Colonic mucosa (tissue), 4 donors: ENCODE results near the gene MMP24OS. TPM values are rescaled to one million over a fixed set of nuclear protein-coding genes. Genes with fewer than 3 reads are reported as not detected.

Experiments used
- DNase-seq: peaks from one replicate; pipeline ENCODE4 v3.0.0-alpha.2; 2020
- H3K27ac ChIP-seq: fragments of 200-600 bp; one replicate; pipeline ENCODE4 v1.8.0; 2021
- H3K27me3 ChIP-seq: fragments of 200-600 bp; one replicate; pipeline ENCODE4 v1.8.0; 2021
- H3K36me3 ChIP-seq: fragments of 200-600 bp; one replicate; pipeline ENCODE4 v1.8.0; 2021
- H3K4me1 ChIP-seq: fragments of 200-600 bp; one replicate; pipeline ENCODE4 v1.8.0; 2021; ENCODE audit warnings: mild to moderate bottlenecking
- H3K4me3 ChIP-seq: fragments of 200-600 bp; one replicate; pipeline ENCODE4 v1.8.0; 2021
- H3K9ac ChIP-seq, 2 donors: one replicate each; pipeline ENCODE4 v1.7.0; 2013; ENCODE audit warnings: control low read depth in 2 of 2, low read depth in 2 of 2, low read length in 2 of 2
- H3K9me3 ChIP-seq: fragments of 200-600 bp; one replicate; pipeline ENCODE4 v1.8.0; 2021
- intact Hi-C: fragments of 100-400 bp; cut with DNase I; formaldehyde crosslinking; loops from one replicate; pipeline ENCODE4 v1.14.1; 2022
- total RNA-seq, 2 donors: library from RNA; stranded (reverse); fragmentation: NEBNext Ultra II Directional in 1 of 2; extraction: Animal tissue kit (Norgen Biotek cat#: 25700) in 1 of 2; gene quantifications; one replicate each; pipeline ENCODE4 v1.2.1, GENCODE V29; 2021
- TF ChIP-seq, protein P1 (sequence below): fragments of 200-600 bp; IDR thresholded peaks from one replicate; pipeline ENCODE4 v1.8.0; 2022; ENCODE audit warnings: antibody characterized with exemption, mild to moderate bottlenecking
- donor health status: healthy.
- donor health status: DM: no; HTN: no; CAD: no.
- donor health status: DM: no; HTN: no; CAD: no.

Gene MMP24OS
- total RNA-seq, 2 donors from 2014 or later: 83.9 to 123 TPM

- Histone ChIP-seq H3K9ac (no peak overlapping the region), H3K4me3 (no peak overlapping the region), H3K36me3 (no peaks in the 10 kb centered on the region), H3K4me1 (peaks cover 4% of the 10 kb centered on the region), H3K27ac (no peak overlapping the region), H3K27me3 (no peaks in the 10 kb centered on the region), H3K9me3 (no peaks in the 10 kb centered on the region)
- DNase-seq: no peak
- intact Hi-C loops: no loop called here
- TF ChIP-seq, protein P1, sequence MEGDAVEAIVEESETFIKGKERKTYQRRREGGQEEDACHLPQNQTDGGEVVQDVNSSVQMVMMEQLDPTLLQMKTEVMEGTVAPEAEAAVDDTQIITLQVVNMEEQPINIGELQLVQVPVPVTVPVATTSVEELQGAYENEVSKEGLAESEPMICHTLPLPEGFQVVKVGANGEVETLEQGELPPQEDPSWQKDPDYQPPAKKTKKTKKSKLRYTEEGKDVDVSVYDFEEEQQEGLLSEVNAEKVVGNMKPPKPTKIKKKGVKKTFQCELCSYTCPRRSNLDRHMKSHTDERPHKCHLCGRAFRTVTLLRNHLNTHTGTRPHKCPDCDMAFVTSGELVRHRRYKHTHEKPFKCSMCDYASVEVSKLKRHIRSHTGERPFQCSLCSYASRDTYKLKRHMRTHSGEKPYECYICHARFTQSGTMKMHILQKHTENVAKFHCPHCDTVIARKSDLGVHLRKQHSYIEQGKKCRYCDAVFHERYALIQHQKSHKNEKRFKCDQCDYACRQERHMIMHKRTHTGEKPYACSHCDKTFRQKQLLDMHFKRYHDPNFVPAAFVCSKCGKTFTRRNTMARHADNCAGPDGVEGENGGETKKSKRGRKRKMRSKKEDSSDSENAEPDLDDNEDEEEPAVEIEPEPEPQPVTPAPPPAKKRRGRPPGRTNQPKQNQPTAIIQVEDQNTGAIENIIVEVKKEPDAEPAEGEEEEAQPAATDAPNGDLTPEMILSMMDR: no peak
Observed at GRCh38 chr20:35320396-35321126, 42.6 kb upstream of the MMP24OS start.

- no peaks in the 10 kb centered on the region for H3K9me3 ChIP-seq
- no peak overlapping the region for H3K9ac ChIP-seq
- no peaks in the 10 kb centered on the region for H3K27me3 ChIP-seq
- no peak overlapping the region for H3K4me3 ChIP-seq
- intact Hi-C loops: no loop called here
- H3K36me3 ChIP-seq: no peaks in the 10 kb centered on the region
- peak overlapping the region; percentile 81 for H3K27ac ChIP-seq
- DNase-seq: no peak
- TF ChIP-seq, protein P1: no peak
- peaks cover 4% of the 10 kb centered on the region for H3K4me1 ChIP-seq
Observed at GRCh38 chr20:35319871-35320197, 41.9 kb upstream of the MMP24OS start.

GRCh38 chr20:35319192-35319870 lies 41.4 kb upstream of the MMP24OS start:
- H3K27me3 ChIP-seq: no peaks in the 10 kb centered on the region
- TF ChIP-seq, protein P1: no peak
- no peak overlapping the region for H3K4me3 ChIP-seq
- H3K27ac ChIP-seq: peak overlapping the region; percentile 81
- intact Hi-C loops: no loop called here
- H3K4me1 ChIP-seq: peaks cover 4% of the 10 kb centered on the region
- H3K36me3 ChIP-seq: no peaks in the 10 kb centered on the region
- no peaks in the 10 kb centered on the region for H3K9me3 ChIP-seq
- DNase-seq: no peak
- H3K9ac ChIP-seq: no peak overlapping the region

DNA sequence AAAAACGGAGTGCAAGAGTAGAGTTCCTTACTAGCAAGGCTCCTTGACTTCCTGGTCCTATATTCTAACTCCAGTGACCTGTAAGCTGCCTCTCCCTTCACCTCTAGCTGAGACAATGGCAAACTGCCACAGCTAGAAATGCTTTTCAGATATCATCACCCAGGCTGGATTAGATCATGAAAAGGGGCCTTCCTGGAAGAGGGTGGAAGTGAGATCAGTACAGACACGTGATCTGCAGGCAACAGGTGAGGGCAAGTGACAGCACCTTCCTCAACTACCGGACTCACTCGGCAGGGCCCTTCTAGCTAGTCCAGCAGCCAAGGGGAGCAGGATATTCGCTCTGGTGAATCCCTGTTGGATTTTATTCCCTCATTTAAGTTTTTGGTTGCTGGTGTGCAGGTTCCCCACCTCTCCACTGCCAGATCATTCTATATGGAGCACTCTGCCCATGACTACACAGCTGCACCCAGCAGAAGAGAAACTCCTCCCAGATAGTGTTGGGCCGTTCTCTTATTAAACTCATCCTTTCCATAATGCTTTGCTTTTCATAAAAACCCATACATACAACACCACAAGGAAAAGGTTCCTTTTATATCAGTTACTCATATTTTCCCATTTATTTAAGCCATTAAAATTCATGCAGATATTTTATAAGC lies 40.7 kb upstream of the MMP24OS start:
- peaks cover 4% of the 10 kb centered on the region for H3K4me1 ChIP-seq
- H3K9me3 ChIP-seq: no peaks in the 10 kb centered on the region
- no peaks in the 10 kb centered on the region for H3K27me3 ChIP-seq
- H3K36me3 ChIP-seq: no peaks in the 10 kb centered on the region
- intact Hi-C loops: no loop called here
- DNase-seq: peak; percentile 86
- no peak overlapping the region for H3K4me3 ChIP-seq
- peak overlapping the region in 1 of 2 donors; percentile 42 for H3K9ac ChIP-seq
- H3K27ac ChIP-seq: peak overlapping the region; percentile 81
- TF ChIP-seq, protein P1: no peak

GRCh38 chr20:35317416-35318210 lies 39.7 kb upstream of the MMP24OS start:
- Histone ChIP-seq H3K9ac (peak overlapping the region in 1 of 2 donors; percentile 42), H3K36me3 (no peaks in the 10 kb centered on the region), H3K27ac (peak overlapping the region; percentile 81), H3K4me1 (peaks cover 4% of the 10 kb centered on the region), H3K9me3 (no peaks in the 10 kb centered on the region), H3K4me3 (no peak overlapping the region), H3K27me3 (no peaks in the 10 kb centered on the region)
- TF ChIP-seq, protein P1: no peak
- no peak for DNase-seq
- intact Hi-C loops: no loop called here
